ENCODE data around the gene MRFAP1. TPM values are rescaled to one million over a fixed set of nuclear protein-coding genes. Genes with fewer than 3 reads are reported as not detected.

Gene MRFAP1
- total and polyA plus RNA-seq, 2 donors (not counting 1 experiment from before 2014, with no cell fraction given) = 54.8 to 113 TPM

GRCh38 chr4:6598641-6599040, 41.8 kb upstream of the MRFAP1 start:
- no peaks in the 10 kb centered on the region for H4K20me1 ChIP-seq (ENCODE audit: control insufficient read depth, insufficient read depth, low read length, poor library complexity, severe bottlenecking)
- H3K9me3 ChIP-seq (ENCODE audit: control extremely low read depth in 1 of 3, control insufficient read depth in 2 of 3, insufficient read depth in 1 of 3, low read length in 2 of 3) = peaks cover 0 to 17% (median 0%) of the 10 kb centered on the region in 3 donors
- H3K27me3 ChIP-seq (replicated peaks in 1 of 4; ENCODE audit: control extremely low read depth in 1 of 4, control insufficient read depth in 3 of 4, insufficient read depth in 4 of 4, low read length in 3 of 4) = no peaks in the 10 kb centered on the region
- no peaks in the 10 kb centered on the region for H3K4me1 ChIP-seq (ENCODE audit: control insufficient read depth in 2 of 2, insufficient read depth in 2 of 2, low read length in 2 of 2)
- H3K27me3 Mint-ChIP-seq = no peaks in the 10 kb centered on the region
- H3K79me2 ChIP-seq (ENCODE audit: control insufficient read depth, insufficient read depth, low read length) = no peaks in the 10 kb centered on the region
- H3K27ac Mint-ChIP-seq = no peak overlapping the region
- H2AFZ ChIP-seq (ENCODE audit: insufficient read depth, low read depth, low read length, poor library complexity, severe bottlenecking) = no peak overlapping the region
- H3K4me3 ChIP-seq (ENCODE audit: control extremely low read depth in 1 of 5, extremely low read depth in 1 of 5, insufficient read depth in 1 of 5, low read depth in 2 of 5, low read length in 4 of 5) = no peak overlapping the region
- no peaks in the 10 kb centered on the region for H3K9me3 Mint-ChIP-seq (ENCODE audit: insufficient read depth)
- ChIA-PET POLR2A (no interaction called here), CTCF (no interaction called here)
- no peak for ATAC-seq (ENCODE audit: low read depth)
- intact Hi-C loops (cut with micrococcal nuclease) = no loop called here
- no peaks in the 10 kb centered on the region for H3K4me1 Mint-ChIP-seq
- no peak overlapping the region for H3K9ac ChIP-seq (ENCODE audit: low read length)
- no peak overlapping the region for H3K27ac ChIP-seq (ENCODE audit: low read length in 2 of 2)
- no peak overlapping the region for H3K4me2 ChIP-seq (replicated peaks; ENCODE audit: low read depth, low read length, poor library complexity, severe bottlenecking)
- TF ChIP-seq CTCF (IDR thresholded peaks at IDR 0.05) = no peak
- no peak for DNase-seq
- H3K36me3 ChIP-seq (replicated peaks in 1 of 2; ENCODE audit: control extremely low read depth in 1 of 2, control insufficient read depth in 1 of 2, extremely low read depth in 1 of 2, insufficient read depth in 2 of 2, low read length in 1 of 2) = peaks cover 15 to 73% of the 10 kb centered on the region in 2 experiments
- WGBS (ENCODE audit: insufficient coverage) = 93% methylated on average over 13 of the region's 13 CpGs
- no peak overlapping the region for H3K4me3 Mint-ChIP-seq

- no peaks in the 10 kb centered on the region for H3K4me1 ChIP-seq (ENCODE audit: control insufficient read depth in 2 of 2, insufficient read depth in 2 of 2, low read length in 2 of 2)
- ATAC-seq (ENCODE audit: low read depth) = no peak
- Mint-ChIP-seq H3K27ac (no peak overlapping the region), H3K9me3 (ENCODE audit: insufficient read depth) (no peaks in the 10 kb centered on the region), H3K27me3 (no peaks in the 10 kb centered on the region), H3K4me3 (no peak overlapping the region), H3K4me1 (no peaks in the 10 kb centered on the region)
- H3K4me3 ChIP-seq (ENCODE audit: control extremely low read depth in 1 of 5, extremely low read depth in 1 of 5, insufficient read depth in 1 of 5, low read depth in 2 of 5, low read length in 4 of 5) = no peak overlapping the region
- WGBS (ENCODE audit: insufficient coverage) = over 99% methylated on average over 10 of the region's 10 CpGs
- H3K9me3 ChIP-seq (ENCODE audit: control extremely low read depth in 1 of 3, control insufficient read depth in 2 of 3, insufficient read depth in 1 of 3, low read length in 2 of 3) = peaks cover 0 to 38% (median 6%) of the 10 kb centered on the region in 3 donors
- ChIA-PET CTCF (no interaction called here), POLR2A (no interaction called here)
- no peak overlapping the region for H3K27ac ChIP-seq (ENCODE audit: low read length in 2 of 2)
- H3K9ac ChIP-seq (ENCODE audit: low read length) = no peak overlapping the region
- H3K27me3 ChIP-seq (replicated peaks in 1 of 4; ENCODE audit: control extremely low read depth in 1 of 4, control insufficient read depth in 3 of 4, insufficient read depth in 4 of 4, low read length in 3 of 4) = no peaks in the 10 kb centered on the region
- H4K20me1 ChIP-seq (ENCODE audit: control insufficient read depth, insufficient read depth, low read length, poor library complexity, severe bottlenecking) = no peaks in the 10 kb centered on the region
- intact Hi-C loops (cut with micrococcal nuclease) = no loop called here
- peaks cover 20 to 86% of the 10 kb centered on the region in 2 experiments for H3K36me3 ChIP-seq (replicated peaks in 1 of 2; ENCODE audit: control extremely low read depth in 1 of 2, control insufficient read depth in 1 of 2, extremely low read depth in 1 of 2, insufficient read depth in 2 of 2, low read length in 1 of 2)
- no peak for DNase-seq
- no peak for TF ChIP-seq EZH2 (IDR thresholded peaks at IDR 0.05; ENCODE audit: borderline replicate concordance, insufficient read depth, low read depth, low read length, poor library complexity, severe bottlenecking)
- no peak for TF ChIP-seq CTCF (IDR thresholded peaks at IDR 0.05)
- H3K4me2 ChIP-seq (replicated peaks; ENCODE audit: low read depth, low read length, poor library complexity, severe bottlenecking) = no peak overlapping the region
- no peak overlapping the region for H2AFZ ChIP-seq (ENCODE audit: insufficient read depth, low read depth, low read length, poor library complexity, severe bottlenecking)
- no peaks in the 10 kb centered on the region for H3K79me2 ChIP-seq (ENCODE audit: control insufficient read depth, insufficient read depth, low read length)
Measured at GRCh38 chr4:6601661-6602250, 38.7 kb upstream of the MRFAP1 start.

Measured in B cell (primary cell).